Activated CD4-positive, CD25-positive, alpha-beta regulatory T cell treated with anti-CD3 and anti-CD28 coated beads, Interleukin-2, amount 50 U/mL, for 16 hours (primary cell): ENCODE data around the gene LSM12.

Experiments used
- DNase-seq: peaks from one replicate; pipeline ENCODE4 v3.0.0-alpha.2; 2020; ENCODE audit warnings: low read depth, low spot score

LSM12 gene

DNA sequence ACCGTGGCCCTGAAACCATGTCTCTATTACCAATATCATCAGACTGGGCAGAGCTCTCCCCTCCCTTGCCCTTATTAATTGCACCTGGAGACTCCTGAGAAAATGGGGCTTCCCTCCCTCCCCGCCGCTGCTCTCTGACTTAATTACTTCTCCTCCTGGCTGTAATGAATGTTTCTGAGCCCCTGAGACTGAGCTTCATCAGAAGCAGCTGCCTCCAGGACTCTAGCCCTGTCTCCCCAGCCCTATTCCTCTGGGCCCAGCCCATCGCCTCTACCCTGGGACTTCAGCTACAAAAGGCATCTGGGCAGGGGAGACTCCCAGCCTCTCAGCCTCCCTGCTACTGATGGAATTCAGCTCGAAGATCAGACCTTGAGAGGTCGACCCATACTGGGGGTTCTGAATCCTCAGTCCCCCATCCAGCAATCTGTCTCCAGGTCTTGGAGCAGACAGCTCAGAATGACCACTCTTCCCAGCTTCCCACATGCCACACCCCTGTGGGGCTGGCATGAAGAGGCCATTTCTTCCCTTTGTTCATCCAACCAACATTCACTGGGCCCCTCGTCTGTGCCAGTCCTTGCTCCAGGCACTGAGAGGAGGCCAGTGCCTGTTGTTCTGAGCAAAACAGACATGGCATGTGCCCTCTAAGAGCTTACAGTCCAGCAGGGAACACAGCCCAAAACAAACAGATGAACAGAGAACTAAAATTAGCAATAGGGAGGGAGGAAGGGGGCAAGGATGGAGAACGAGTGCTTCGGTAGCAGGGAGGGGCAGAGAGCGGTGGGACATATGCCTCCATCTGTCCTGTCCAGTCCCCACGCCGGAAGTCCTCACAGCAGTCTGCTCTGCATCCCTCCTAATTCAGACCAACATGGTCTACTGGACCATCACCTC, 79.1 kb downstream of the LSM12 start:
- no peak for DNase-seq

DNA sequence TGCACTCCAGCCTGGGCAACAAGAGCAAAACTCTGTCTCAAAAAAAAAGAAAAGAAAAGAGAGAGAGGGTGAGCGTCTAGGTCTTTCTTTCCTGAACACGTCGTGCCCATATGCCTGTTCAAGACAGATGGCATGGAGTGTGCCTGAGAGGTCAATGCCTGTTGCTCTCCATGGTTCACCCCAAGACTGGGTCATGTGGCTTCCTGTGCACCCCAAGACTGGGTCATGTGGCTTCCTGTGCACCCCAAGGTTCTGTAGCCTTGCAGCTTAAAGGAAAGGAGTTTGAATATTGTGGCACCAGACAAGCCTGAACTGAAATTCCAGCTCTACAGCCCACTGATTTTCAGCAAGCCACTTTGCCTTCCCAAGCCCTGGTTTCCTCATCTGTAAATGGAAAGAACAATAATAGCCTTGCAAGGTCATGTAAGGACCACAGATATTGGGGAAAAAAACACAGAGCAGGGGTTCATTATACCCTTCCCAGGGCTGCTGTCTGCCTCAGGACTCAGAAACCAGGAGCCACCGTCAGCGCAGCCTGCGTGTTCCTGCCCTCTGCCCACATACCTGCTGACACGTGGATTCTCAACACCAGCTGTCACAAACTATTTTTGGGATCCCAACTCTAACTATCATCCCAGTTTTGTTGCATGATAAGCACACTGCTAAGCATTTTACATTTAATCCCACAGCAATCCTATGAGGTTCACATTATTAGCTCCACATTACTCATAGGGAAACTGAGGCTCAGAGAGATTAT, 80.1 kb downstream of the LSM12 start:
- DNase-seq: no peak

DNA sequence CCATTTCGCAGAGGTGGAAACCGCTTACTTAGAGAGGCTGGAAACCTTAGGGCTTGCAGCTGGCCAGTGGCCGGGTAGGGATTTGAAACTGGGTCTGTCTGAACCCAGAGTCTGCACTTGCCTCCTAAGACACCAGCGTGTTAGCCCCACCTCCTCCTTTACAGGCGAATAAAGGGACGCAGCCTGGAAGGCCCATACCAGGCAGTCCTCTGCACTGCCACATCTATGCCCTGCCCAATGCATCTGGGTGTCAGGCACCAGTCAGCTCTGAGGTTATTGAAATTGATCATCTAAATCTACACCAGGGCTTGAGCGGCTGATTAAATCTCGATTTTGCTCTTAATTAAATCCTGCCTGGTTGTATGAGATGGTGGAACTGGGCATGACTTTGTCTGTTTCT, 82.0 kb downstream of the LSM12 start:
- no peak for DNase-seq
